A549 (cell line): ENCODE data around the gene NUDCD3. TPM values are rescaled to one million over a fixed set of nuclear protein-coding genes. Genes with fewer than 3 reads are reported as not detected.

Source experiments
- ATAC-seq, 2 experiments: fragments of 200-7000 bp in 1 of 2; fragments of >200 bp in 1 of 2; cut with Nextera tagmentation in 1 of 2; cut with Tn5 transposase in 1 of 2; 3 replicates each; pipeline versions ENCODE4 v1.8.0 to v1.9.1; 2018 to 2020; ENCODE audit warnings: mild to moderate bottlenecking in 1 of 2, moderate library complexity in 1 of 2
- CTCF ChIA-PET: fragments of 300-600 bp; sonication (Branson Sonifier 250); formaldehyde crosslinking; extraction: SDS; loops from one replicate; lab custom pipeline; 2021; ENCODE audit warnings: antibody characterized with exemption, inconsistent platforms; lab: Yijun Ruan, JAX
- POLR2A ChIA-PET: fragments of 350-600 bp; formaldehyde crosslinking; extraction: SDS; loops from one replicate; lab custom pipeline; 2021; ENCODE audit warnings: antibody characterized with exemption, inconsistent platforms; lab: Yijun Ruan, JAX
- DNase-seq, 2 experiments: peaks; one replicate each; pipeline versions ENCODE4 v3.0.0 to v3.0.0-alpha.2; 2011 to 2016; ENCODE audit warnings: low read depth in 1 of 2, low spot score in 1 of 2
- FAIRE-seq: peaks from 2 replicates; lab custom pipeline; 2011; peaks lifted over from hg19 to GRCh38; lab: Jason Lieb, UNC
- H3K27ac ChIP-seq, 2 experiments: fragments of >200 bp; sonication (Bioruptor Twin); formaldehyde crosslinking; 3 replicates each; pipeline ENCODE4 v1.5.1; 2016 to 2017
- H3K4me1 ChIP-seq: fragments of >200 bp; sonication (Bioruptor Twin); formaldehyde crosslinking; 3 replicates; pipeline ENCODE4 v1.6.1; 2016
- H3K4me2 ChIP-seq: fragments of >200 bp; sonication (Bioruptor Twin); formaldehyde crosslinking; 3 replicates; pipeline ENCODE4 v1.6.1; 2016
- H3K4me3 ChIP-seq: fragments of >200 bp; sonication (Bioruptor Twin); formaldehyde crosslinking; 3 replicates; pipeline ENCODE4 v1.5.1; 2016
- H3K9me3 ChIP-seq: fragments of >200 bp; sonication (Bioruptor Twin); formaldehyde crosslinking; 3 replicates; pipeline ENCODE4 v1.6.1; 2016
- ATOH8 ChIP-seq: fragments of 250-450 bp; sonication (Bioruptor Pico); IDR thresholded peaks from 2 replicates; pipeline ENCODE4 v1.5.0; 2020; ENCODE audit warnings: low read depth, mild to moderate bottlenecking, moderate library complexity
- BCL3 ChIP-seq: fragments of >200 bp; sonication (Bioruptor Twin); formaldehyde crosslinking; IDR thresholded peaks from 3 replicates; pipeline ENCODE4 v1.6.1; 2016
- BHLHE40 ChIP-seq: IDR thresholded peaks from 2 replicates; pipeline ENCODE4 v1.6.1; 2012; ENCODE audit warnings: low read depth, low read length, inconsistent platforms
- CHD4 ChIP-seq: fragments of 200-600 bp; sonication (generic); IDR thresholded peaks from 2 replicates; pipeline ENCODE4 v1.6.1; 2016; ENCODE audit warnings: antibody characterized with exemption, mild to moderate bottlenecking, borderline replicate concordance
- EHMT2 ChIP-seq: fragments of 200-600 bp; sonication (generic); IDR thresholded peaks from 2 replicates; pipeline ENCODE4 v1.6.1; 2016; ENCODE audit warnings: antibody characterized with exemption, low read depth, mild to moderate bottlenecking, moderate library complexity
- ELK1 ChIP-seq: fragments of 150-350 bp; IDR thresholded peaks from 2 replicates; pipeline ENCODE4 v1.6.1; 2014; ENCODE audit warnings: low read depth, mild to moderate bottlenecking, low read length
- EP300 ChIP-seq, 2 experiments: fragments of >200 bp; sonication (Bioruptor Twin); formaldehyde crosslinking; IDR thresholded peaks; 2 replicates in 1 of 2; 3 replicates in 1 of 2; pipeline ENCODE4 v1.6.1; 2016 to 2017
- FOSB ChIP-seq: fragments of 250-450 bp; sonication (Bioruptor Pico); IDR thresholded peaks from 2 replicates; pipeline ENCODE4 v1.5.0; 2020; ENCODE audit warnings: mild to moderate bottlenecking, moderate library complexity
- HDAC2 ChIP-seq: fragments of 200-600 bp; sonication (generic); IDR thresholded peaks from 2 replicates; pipeline ENCODE4 v1.6.1; 2016
- HES2 ChIP-seq: fragments of >200 bp; sonication (Bioruptor Twin); formaldehyde crosslinking; IDR thresholded peaks from 2 replicates; pipeline ENCODE4 v1.6.1; 2016
- HOXB5 ChIP-seq: fragments of 250-450 bp; sonication (Bioruptor Pico); IDR thresholded peaks from 2 replicates; pipeline ENCODE4 v1.5.0; 2020; ENCODE audit warnings: mild to moderate bottlenecking, moderate library complexity
- KDM5A ChIP-seq: fragments of 200-600 bp; sonication (generic); IDR thresholded peaks from 2 replicates; pipeline ENCODE4 v1.6.1; 2016; ENCODE audit warnings: antibody characterized with exemption, mild to moderate bottlenecking
- MAZ ChIP-seq: fragments of 150-350 bp; IDR thresholded peaks from 2 replicates; pipeline ENCODE4 v1.6.1; 2014; ENCODE audit warnings: antibody characterized with exemption, low read depth, low read length, borderline replicate concordance
- MYC ChIP-seq: IDR thresholded peaks from 2 replicates; pipeline ENCODE4 v1.6.1; 2012; ENCODE audit warnings: mild to moderate bottlenecking, inconsistent platforms, low read length, improper control_type of control experiment, borderline replicate concordance
- NFE2L2 ChIP-seq: fragments of 150-350 bp; conservative IDR thresholded peaks from 2 replicates; pipeline ENCODE4 v1.6.1; 2014; ENCODE audit warnings: low read length
- PBX3 ChIP-seq: IDR thresholded peaks from 2 replicates; pipeline ENCODE4 v1.6.1; 2012
- POLR2A ChIP-seq: IDR thresholded peaks from 2 replicates; pipeline ENCODE4 v1.6.1; 2012; ENCODE audit warnings: mild to moderate bottlenecking, low read length
- POLR2AphosphoS2 ChIP-seq: conservative IDR thresholded peaks from 2 replicates; pipeline ENCODE4 v1.6.1; 2012; ENCODE audit warnings: low read length, improper control_type of control experiment, inconsistent platforms
- RAD21 ChIP-seq, 2 experiments: fragments of >200 bp in 1 of 2; sonication (Bioruptor Twin) in 1 of 2; formaldehyde crosslinking in 1 of 2; IDR thresholded peaks in 1 of 2; conservative IDR thresholded peaks in 1 of 2; 2 replicates in 1 of 2; 3 replicates in 1 of 2; pipeline ENCODE4 v1.6.1; 2012 to 2018; ENCODE audit warnings: inconsistent platforms in 1 of 2
- RARB ChIP-seq: fragments of 250-450 bp; sonication (Bioruptor Pico); IDR thresholded peaks from 2 replicates; pipeline ENCODE4 v1.8.0; 2021; ENCODE audit warnings: mild to moderate bottlenecking, moderate library complexity
- RCOR1 ChIP-seq: fragments of 150-350 bp; IDR thresholded peaks from 2 replicates; pipeline ENCODE4 v1.6.1; 2014; ENCODE audit warnings: antibody characterized with exemption, low read length, low read depth
- SREBF2 ChIP-seq: fragments of 450-650 bp; IDR thresholded peaks from 2 replicates; pipeline ENCODE4 v1.6.1; 2014; ENCODE audit warnings: mild to moderate bottlenecking, moderate library complexity
- TFCP2L1 ChIP-seq: fragments of 250-450 bp; sonication (Bioruptor Pico); IDR thresholded peaks from 2 replicates; pipeline ENCODE4 v1.5.0; 2021; ENCODE audit warnings: mild to moderate bottlenecking
- USF2 ChIP-seq: fragments of 450-650 bp; IDR thresholded peaks from 2 replicates; pipeline ENCODE4 v1.6.1; 2014; ENCODE audit warnings: antibody characterized with exemption
- WGBS: methylation state at CpG from one replicate; pipeline ENCODE4 v1.1.6; 2017; ENCODE audit errors: missing lambda C conversion rate; 5-methylcytosine and 5-hydroxymethylcytosine counted together
- polyA plus RNA-seq, 4 experiments: library from polyadenylated mRNA; depleted of rRNA in 3 of 4; stranded (reverse); fragments of >200 nt; fragmentation: RNase III in 1 of 4; extraction: RNeasy Plus Mini Kit Qiagen cat#74134 plus additional on column Dnase treatment in 1 of 4; gene quantifications; 2 replicates in 3 of 4; 3 replicates in 1 of 4; pipeline ENCODE4 v1.2.3, GENCODE V29; 2011 to 2017

NUDCD3 gene
- polyA plus RNA-seq, 2 of the 4 experiments (the other 2 are of a cell fraction): 44.3 to 66.3 TPM

GRCh38 chr7:44415510-44415909, 74.9 kb downstream of the NUDCD3 start (continued):
- TF ChIP-seq EHMT2 (no peak), BHLHE40 (no peak), BCL3 (no peak), RARB (CRISPR knock-in tag) (no peak), MAZ (no peak), TFCP2L1 (CRISPR knock-in tag) (no peak), RCOR1 (no peak), RAD21 (conservative IDR thresholded peaks at IDR 0.05 in 1 of 2, IDR thresholded peaks at IDR 0.05 in 1 of 2) (no peak), HES2 (no peak)

- FAIRE-seq (no peak), ATAC-seq (peak in 1 of 2 experiments; percentile 31; a peak in 1 of 6 replicates), DNase-seq (no peak)
- TF ChIP-seq SREBF2 (no peak), ATOH8 (no peak), HOXB5 (CRISPR knock-in tag) (no peak), RCOR1 (no peak), RAD21 (conservative IDR thresholded peaks at IDR 0.05 in 1 of 2, IDR thresholded peaks at IDR 0.05 in 1 of 2) (no peak), KDM5A (no peak), ELK1 (no peak), NFE2L2 (no peak), POLR2AphosphoS2 (no peak), EP300 (IDR thresholded peaks at IDR 0.05) (no peak), PBX3 (no peak), CHD4 (no peak), USF2 (no peak), HDAC2 (no peak), POLR2A (no peak), MYC (no peak), FOSB (CRISPR knock-in tag) (no peak)
- H3K4me2 ChIP-seq: peak overlapping the region; percentile 32; the same call in 2 of the 3 replicates
- POLR2A ChIA-PET: no interaction called here
- H3K27ac ChIP-seq: no peak overlapping the region
- peaks cover 15% of the 10 kb centered on the region for H3K4me1 ChIP-seq
- no peak overlapping the region for H3K4me3 ChIP-seq
- WGBS: 96% methylated on average over 1 of the region's 1 CpG
- peaks cover 12% of the 10 kb centered on the region; the same call in 1 of the 3 replicates for H3K9me3 ChIP-seq
- CTCF ChIA-PET: interaction anchor here (0.8 to 2.3 kb wide), 2 partner anchors 157 to 174 kb away, joined by 3 to 9 read pairs; no protein-coding TSS in a partner anchor
Observed at GRCh38 chr7:44415047-44415446, 75.4 kb downstream of the NUDCD3 start.
